ENCODE data around the gene HYDIN. TPM values are rescaled to one million over a fixed set of nuclear protein-coding genes. Genes with fewer than 3 reads are reported as not detected.

The HYDIN gene
- total and polyA plus RNA-seq, 12 donors = 0.04 to 3.1 (median 1.8) TPM

DNA sequence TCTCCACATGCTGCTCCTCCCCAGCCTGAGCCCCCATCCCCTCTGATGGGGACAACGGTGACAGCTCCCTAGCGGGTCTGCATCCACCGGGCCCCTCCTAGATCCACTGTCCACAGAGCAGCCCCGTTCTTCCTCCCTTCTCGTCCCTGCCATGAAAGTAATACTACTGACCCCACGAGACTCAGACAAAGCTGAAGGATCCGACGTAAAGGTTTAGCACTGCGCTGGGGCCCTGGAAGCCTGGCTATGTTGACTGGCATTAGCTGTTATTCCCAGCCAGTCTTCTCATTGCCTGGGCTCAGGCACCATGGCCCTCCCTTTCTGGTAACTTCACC is 460.3 kb downstream of the HYDIN start:
- Histone ChIP-seq H3K9me3 (no peaks in the 10 kb centered on the region), H3K4me1 (peaks cover 0 to 6% (median 5%) of the 10 kb centered on the region in 9 donors), H3K36me3 (peaks cover 0 to 86% (median 0%) of the 10 kb centered on the region in 9 donors), H3K27me3 (no peaks in the 10 kb centered on the region), H3K4me3 (no peak overlapping the region), H3K27ac (no peak overlapping the region)
- TF ChIP-seq, protein P1, sequence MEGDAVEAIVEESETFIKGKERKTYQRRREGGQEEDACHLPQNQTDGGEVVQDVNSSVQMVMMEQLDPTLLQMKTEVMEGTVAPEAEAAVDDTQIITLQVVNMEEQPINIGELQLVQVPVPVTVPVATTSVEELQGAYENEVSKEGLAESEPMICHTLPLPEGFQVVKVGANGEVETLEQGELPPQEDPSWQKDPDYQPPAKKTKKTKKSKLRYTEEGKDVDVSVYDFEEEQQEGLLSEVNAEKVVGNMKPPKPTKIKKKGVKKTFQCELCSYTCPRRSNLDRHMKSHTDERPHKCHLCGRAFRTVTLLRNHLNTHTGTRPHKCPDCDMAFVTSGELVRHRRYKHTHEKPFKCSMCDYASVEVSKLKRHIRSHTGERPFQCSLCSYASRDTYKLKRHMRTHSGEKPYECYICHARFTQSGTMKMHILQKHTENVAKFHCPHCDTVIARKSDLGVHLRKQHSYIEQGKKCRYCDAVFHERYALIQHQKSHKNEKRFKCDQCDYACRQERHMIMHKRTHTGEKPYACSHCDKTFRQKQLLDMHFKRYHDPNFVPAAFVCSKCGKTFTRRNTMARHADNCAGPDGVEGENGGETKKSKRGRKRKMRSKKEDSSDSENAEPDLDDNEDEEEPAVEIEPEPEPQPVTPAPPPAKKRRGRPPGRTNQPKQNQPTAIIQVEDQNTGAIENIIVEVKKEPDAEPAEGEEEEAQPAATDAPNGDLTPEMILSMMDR (IDR thresholded peaks at IDR 0.05) = no peak
- ATAC-seq = no peak
- intact Hi-C loops (cut with DNase I) = loop anchor here in 9 of 10 donors (2.0 to 10.0 kb wide), 6 partner anchors 88 to 245 kb away; partner anchors contain the start of genes COG4 (in 4 of the 9) and SF3B3 (in 4 of the 9)
- 94% methylated on average over 9 of the region's 9 CpGs for WGBS, 2 donors
- DNase-seq = no peak

DNA sequence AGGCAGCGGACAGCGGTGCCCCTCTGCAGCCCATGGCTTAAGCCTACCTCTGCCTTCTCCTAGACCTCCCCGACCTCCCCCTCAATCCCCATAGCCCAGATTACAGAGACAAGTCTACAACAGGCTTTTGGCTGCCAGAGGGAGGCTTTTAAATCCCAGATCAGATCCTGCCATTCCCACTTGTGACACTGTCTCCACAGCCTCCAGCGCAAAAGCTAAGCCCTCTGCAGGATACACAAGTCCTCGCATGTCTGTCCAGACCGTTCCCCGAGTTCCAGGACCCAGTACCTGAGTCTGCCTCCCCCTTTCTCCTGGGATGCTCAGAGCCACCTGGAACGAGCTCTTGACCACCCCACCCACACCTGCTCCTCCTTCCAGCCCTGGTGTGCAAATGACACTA is 460.8 kb downstream of the HYDIN start:
- H3K4me3 ChIP-seq = no peak overlapping the region
- H3K27me3 ChIP-seq = no peaks in the 10 kb centered on the region
- peaks cover 0 to 86% (median 0%) of the 10 kb centered on the region in 9 donors for H3K36me3 ChIP-seq
- H3K27ac ChIP-seq = no peak overlapping the region
- intact Hi-C loops (cut with DNase I) = loop anchor here in 9 of 10 donors (2.0 to 10.0 kb wide), 7 partner anchors 82 to 245 kb away; partner anchors contain the start of genes COG4 (in 4 of the 9), SF3B3 (in 4 of the 9) and MTSS2 (in 1 of the 9)
- 96 to 98% methylated on average over 8 of the region's 8 CpGs for WGBS, 2 donors
- no peak for DNase-seq
- peaks cover 0 to 6% (median 5%) of the 10 kb centered on the region in 9 donors for H3K4me1 ChIP-seq
- ATAC-seq = no peak
- H3K9me3 ChIP-seq = no peaks in the 10 kb centered on the region
- TF ChIP-seq, protein P1 (IDR thresholded peaks at IDR 0.05) = no peak

DNA sequence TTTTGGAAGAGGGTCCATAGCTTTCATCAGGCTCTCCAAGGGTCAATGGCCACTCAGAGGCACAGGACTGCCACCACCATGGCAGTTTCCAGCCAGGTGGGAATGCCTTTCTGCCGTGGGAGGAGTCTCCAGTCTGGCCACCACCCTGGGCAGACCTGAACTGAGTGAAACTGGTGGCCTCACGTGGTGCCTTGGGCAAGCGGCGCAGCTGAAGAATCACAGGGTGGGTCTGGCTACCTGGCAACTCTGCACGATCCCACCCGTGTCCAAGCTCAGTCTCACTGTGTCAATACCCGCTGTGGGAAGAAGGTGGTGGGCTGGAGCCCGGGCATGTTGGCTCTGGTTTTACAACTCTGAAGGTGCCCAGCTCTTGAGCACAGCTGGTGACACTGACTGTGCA is 461.4 kb downstream of the HYDIN start:
- H3K4me1 ChIP-seq = peaks cover 0 to 6% (median 5%) of the 10 kb centered on the region in 9 donors
- peaks cover 0 to 89% (median 0%) of the 10 kb centered on the region in 9 donors for H3K36me3 ChIP-seq
- ATAC-seq = no peak
- H3K27ac ChIP-seq = no peak overlapping the region
- H3K27me3 ChIP-seq = no peaks in the 10 kb centered on the region
- intact Hi-C loops (cut with DNase I) = loop anchor here in 1 of 10 donors (5.0 kb wide), 1 partner anchor 82 kb away; the partner anchor contains the start of gene MTSS2
- TF ChIP-seq, protein P1 (IDR thresholded peaks at IDR 0.05) = no peak
- no peak for DNase-seq
- WGBS, 2 donors = 88 to 96% methylated on average over 8 of the region's 8 CpGs
- no peak overlapping the region for H3K4me3 ChIP-seq
- H3K9me3 ChIP-seq = no peaks in the 10 kb centered on the region

DNA sequence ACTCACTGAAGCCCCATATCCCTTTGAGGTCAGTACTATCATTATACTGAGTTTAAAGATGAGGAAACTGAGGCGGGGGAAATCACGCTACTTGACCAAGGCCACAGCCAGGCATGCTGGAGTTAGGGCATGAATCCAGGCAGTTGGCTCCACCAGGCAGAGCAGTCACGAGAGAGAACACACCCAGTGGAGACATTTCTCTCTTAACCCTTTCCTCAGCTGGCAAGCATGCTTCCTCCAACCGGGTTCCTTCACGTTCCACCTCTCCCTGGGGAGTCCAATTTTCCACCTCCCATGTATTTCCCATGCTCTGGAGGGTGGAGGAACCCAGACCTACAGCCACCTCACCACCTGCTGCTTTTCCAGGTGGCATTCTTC is 462.3 kb downstream of the HYDIN start:
- ATAC-seq (no peak), DNase-seq (no peak)
- Histone ChIP-seq H3K27ac (no peak overlapping the region), H3K9me3 (no peaks in the 10 kb centered on the region), H3K4me1 (peaks cover 0 to 6% (median 5%) of the 10 kb centered on the region in 9 donors), H3K4me3 (no peak overlapping the region), H3K27me3 (no peaks in the 10 kb centered on the region), H3K36me3 (peaks cover 0 to 83% (median 0%) of the 10 kb centered on the region in 9 donors)
- TF ChIP-seq, protein P1 (IDR thresholded peaks at IDR 0.05) = no peak
- 62 to 65% methylated on average over 5 of the region's 5 CpGs for WGBS, 2 donors
- intact Hi-C loops (cut with DNase I) = loop anchor here in 1 of 10 donors (5.0 kb wide), 1 partner anchor 81 kb away; the partner anchor contains the start of gene MTSS2
